Measurements from ENCODE around the gene OR5B12.

GRCh38 chr11:58442136-58442535 is at the start of gene OR5B12:
- no peak for TF ChIP-seq RB1 (IDR thresholded peaks at IDR 0.05; ENCODE audit: borderline replicate concordance)
- no peak for TF ChIP-seq GABPA (IDR thresholded peaks at IDR 0.05; ENCODE audit: low read depth)
- no peak for TF ChIP-seq CTCF (IDR thresholded peaks at IDR 0.05 in 2 of 3, conservative IDR thresholded peaks at IDR 0.05 in 1 of 3; ENCODE audit: control insufficient read depth in 2 of 3, extremely low read depth in 1 of 3, insufficient read depth in 1 of 3, low read depth in 3 of 3, low read length in 3 of 3)
- no peak for TF ChIP-seq CBFB (IDR thresholded peaks at IDR 0.05; ENCODE audit: low read depth)

Data from GM12878 (cell line).